SK-N-SH (cell line): Measurements from ENCODE around the gene ATP13A3.
A peak's percentile ranks its signal among the peaks of the same experiment; 100 is the strongest.

ENCODE experiments used
- CTCF ChIP-seq: fragments of 200-600 bp; sonication (generic); IDR thresholded peaks from 2 replicates; pipeline ENCODE4 v1.6.1; 2017; ENCODE audit warnings: antibody characterized with exemption, mild to moderate bottlenecking, moderate library complexity
- EP300 ChIP-seq, 2 experiments: IDR thresholded peaks; 2 replicates each; pipeline versions ENCODE4 v1.4.0 to v1.6.1; 2012; ENCODE audit warnings: borderline replicate concordance in 1 of 2, low read depth in 1 of 2, low read length in 1 of 2
- FOXM1 ChIP-seq: IDR thresholded peaks from 2 replicates; pipeline ENCODE4 v1.4.0; 2012; ENCODE audit warnings: low read depth, mild to moderate bottlenecking
- GATA2 ChIP-seq: sonication (generic); formaldehyde crosslinking; IDR thresholded peaks from 2 replicates; pipeline ENCODE4 v1.5.0; 2020; ENCODE audit warnings: mild to moderate bottlenecking, missing genetic modification reagents
- JUND ChIP-seq: IDR thresholded peaks from 2 replicates; pipeline ENCODE4 v1.4.0; 2012
- MEF2A ChIP-seq: IDR thresholded peaks from 2 replicates; pipeline ENCODE4 v1.4.0; 2012; ENCODE audit warnings: low read depth, borderline replicate concordance
- POLR2AphosphoS5 ChIP-seq: IDR thresholded peaks from 2 replicates; pipeline ENCODE4 v1.6.1; 2012; ENCODE audit warnings: low read depth, low read length
- RAD21 ChIP-seq: IDR thresholded peaks from 2 replicates; pipeline ENCODE4 v1.6.1; 2012; ENCODE audit warnings: mild to moderate bottlenecking, low read length
- REST ChIP-seq: IDR thresholded peaks from 2 replicates; pipeline ENCODE4 v1.6.1; 2012; ENCODE audit warnings: mild to moderate bottlenecking, low read depth, low read length, moderate library complexity
- USF2 ChIP-seq: fragments of 150-350 bp; IDR thresholded peaks from 2 replicates; pipeline ENCODE4 v1.6.1; 2017; ENCODE audit warnings: antibody characterized with exemption, low read length, low read depth, borderline replicate concordance
- YY1 ChIP-seq: IDR thresholded peaks from 2 replicates; pipeline ENCODE4 v1.4.0; 2012; ENCODE audit warnings: low read depth, mild to moderate bottlenecking

GRCh38 chr3:194485881-194486539, 792 bp downstream of the ATP13A3 start:
- no peak for TF ChIP-seq POLR2AphosphoS5
- no peak for TF ChIP-seq REST
- no peak for TF ChIP-seq EP300 (IDR thresholded peaks at IDR 0.05; ENCODE audit: borderline replicate concordance in 1 of 2, low read depth in 1 of 2, low read length in 1 of 2)
- no peak for TF ChIP-seq FOXM1
- peak; percentile 33 for TF ChIP-seq CTCF
- no peak for TF ChIP-seq RAD21
- TF ChIP-seq JUND = no peak
- no peak for TF ChIP-seq USF2
- no peak for TF ChIP-seq YY1
- no peak for TF ChIP-seq GATA2
- TF ChIP-seq MEF2A = no peak
